HG03097 (cell line): ENCODE measurements around the gene METTL6.
"Not testable (repeated sequence)": the region's sequence is repeated elsewhere in the genome, so short reads cannot be mapped to it uniquely, and the experiment has no call there.

ENCODE experiments used
- ATAC-seq: cut with Tn5 transposase; IDR thresholded peaks from one replicate; pipeline ENCODE4 v1.9.1; 2021; ENCODE audit not compliant: unreplicated experiment, low FRiP score

The METTL6 gene, protein sequence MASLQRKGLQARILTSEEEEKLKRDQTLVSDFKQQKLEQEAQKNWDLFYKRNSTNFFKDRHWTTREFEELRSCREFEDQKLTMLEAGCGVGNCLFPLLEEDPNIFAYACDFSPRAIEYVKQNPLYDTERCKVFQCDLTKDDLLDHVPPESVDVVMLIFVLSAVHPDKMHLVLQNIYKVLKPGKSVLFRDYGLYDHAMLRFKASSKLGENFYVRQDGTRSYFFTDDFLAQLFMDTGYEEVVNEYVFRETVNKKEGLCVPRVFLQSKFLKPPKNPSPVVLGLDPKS

DNA sequence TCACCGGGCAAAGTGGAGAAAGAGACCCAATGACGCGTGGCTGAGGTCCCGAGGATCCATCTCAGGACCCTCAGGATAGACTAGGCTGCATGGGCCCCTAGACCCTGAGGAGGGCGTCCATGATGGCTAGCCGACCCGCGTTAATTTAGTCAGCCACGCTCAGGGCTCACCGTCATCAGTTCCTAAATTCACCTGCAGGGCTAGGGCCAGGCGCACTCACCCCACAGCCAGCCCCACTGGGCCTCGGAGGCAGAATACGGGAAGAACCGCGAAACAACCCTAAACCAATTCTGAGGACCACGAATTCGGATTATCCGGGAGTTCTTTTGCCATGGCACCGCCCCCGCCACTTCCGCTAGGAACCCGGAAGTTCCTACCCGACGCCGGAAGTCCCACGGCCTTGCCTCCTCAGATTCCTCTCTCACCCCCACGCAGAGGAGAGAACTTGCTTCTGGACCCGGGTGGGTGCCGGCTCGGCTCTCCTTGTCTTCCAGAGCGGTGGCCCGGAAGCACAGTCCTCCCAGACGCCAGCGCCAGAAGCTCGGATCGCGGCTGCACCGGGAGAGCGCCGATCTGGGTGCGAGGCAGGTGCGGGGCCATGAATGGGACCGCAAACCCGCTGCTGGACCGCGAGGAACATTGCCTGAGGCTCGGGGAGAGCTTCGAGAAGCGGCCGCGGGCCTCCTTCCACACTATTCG, at the start of gene METTL6, which contains the start of gene EAF1:
TSS of gene METTL6 (minus strand) at position 363 of the 699 bp plus-strand sequence. CDS start 1,033 bp downstream, outside the sequence.
TSS of gene EAF1 (plus strand) at position 417 of the 699 bp plus-strand sequence. CDS start at position 599, 182 bp downstream.
- ATAC-seq, result peak; percentile 72

DNA sequence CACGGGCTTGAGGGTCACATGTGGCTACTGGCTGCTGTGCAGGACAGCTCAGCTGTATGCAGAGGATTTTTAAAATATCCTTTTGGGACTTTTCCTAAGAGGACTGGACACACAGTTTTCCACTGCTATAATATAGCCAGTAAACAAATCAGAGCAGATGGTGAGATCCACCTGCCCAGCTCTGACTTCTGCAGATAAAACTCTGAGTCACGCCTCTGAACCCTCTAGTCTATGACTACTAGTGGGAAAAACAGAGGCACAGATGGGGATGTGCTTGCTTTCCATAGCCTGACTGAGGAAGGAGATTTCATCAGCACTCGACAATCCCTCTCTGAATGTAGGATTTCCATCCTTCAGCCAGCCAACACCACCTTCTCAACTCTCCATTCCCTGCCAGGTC, 49.0 kb upstream of the METTL6 start:
- ATAC-seq, result no peak

DNA sequence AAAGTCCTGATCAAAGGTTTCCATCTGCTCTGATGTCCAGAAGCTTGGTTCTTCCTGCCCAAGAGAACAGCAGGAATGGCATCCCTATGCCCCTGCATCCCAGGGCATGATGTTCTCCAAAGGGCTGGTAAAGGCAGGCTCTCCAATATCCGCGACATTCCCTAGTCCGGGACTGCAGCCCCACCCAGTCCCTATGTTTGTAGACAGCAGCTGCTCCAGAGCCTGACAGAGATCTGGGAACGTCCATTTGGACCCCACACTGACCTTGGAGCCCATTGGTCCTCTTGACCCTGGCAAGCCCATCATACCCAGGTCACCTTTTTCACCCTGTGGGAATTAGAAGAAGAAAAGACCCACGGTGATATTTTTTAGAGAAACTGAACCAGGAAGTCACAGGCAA, 47.8 kb upstream of the METTL6 start:
- ATAC-seq, result no peak

DNA sequence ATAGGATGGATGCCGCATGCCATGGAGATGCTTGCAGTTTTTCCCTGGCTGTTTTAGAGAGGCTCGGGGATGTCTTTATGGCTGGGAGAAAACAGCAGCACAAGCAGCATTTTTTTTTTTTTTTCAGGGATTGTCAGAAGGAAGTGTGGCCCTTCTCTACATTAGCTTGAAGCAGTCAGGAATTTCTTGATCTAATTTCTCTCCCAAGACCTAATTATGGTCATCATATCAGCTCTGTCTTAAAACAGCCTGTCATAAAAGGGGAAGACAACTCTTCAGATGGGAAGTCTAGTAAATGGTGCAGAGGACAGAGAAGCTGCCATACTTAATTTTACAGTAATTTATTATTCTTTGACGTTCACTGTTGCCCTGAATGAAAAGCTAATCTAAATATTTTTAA, 44.5 kb upstream of the METTL6 start:
- no peak for ATAC-seq

DNA sequence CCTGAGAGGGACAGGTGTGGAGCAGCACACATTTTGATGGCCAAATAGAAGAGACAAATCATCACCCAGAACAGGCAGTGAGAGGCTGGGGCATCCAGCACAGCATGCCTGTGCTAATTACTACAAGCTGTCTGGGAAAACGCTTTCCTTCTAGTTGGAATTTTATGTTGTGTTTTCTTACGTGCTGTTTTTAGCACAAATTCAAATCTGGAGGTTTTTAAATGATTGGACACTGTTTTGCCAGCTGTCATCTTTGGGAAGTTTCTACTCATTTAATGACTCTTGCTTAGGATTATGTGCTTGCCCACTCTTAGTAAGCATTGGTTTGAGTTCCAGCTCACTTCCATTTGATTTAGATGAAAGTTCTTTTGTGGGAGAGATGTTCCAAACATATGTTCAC, 43.5 kb upstream of the METTL6 start:
- no peak for ATAC-seq

DNA sequence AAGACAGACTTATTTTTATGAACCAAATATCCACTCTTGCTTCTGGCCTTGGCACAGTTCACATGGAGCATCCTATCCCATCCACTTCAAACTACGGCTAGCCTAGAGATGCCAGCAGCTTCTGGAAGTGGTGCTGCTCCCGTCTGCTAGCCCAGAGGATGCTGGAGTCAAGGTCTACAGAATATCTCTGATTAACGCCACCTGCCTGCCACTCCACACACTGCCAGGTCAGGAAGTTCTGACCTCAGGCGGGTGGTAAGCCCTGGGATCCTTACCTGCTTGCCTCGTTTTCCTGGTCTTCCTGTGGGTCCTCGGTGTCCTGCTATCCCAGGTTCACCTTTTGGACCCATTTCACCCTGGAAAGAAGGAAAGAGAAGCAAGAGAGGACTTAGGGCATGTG, 42.9 kb upstream of the METTL6 start:
- ATAC-seq, result no peak

DNA sequence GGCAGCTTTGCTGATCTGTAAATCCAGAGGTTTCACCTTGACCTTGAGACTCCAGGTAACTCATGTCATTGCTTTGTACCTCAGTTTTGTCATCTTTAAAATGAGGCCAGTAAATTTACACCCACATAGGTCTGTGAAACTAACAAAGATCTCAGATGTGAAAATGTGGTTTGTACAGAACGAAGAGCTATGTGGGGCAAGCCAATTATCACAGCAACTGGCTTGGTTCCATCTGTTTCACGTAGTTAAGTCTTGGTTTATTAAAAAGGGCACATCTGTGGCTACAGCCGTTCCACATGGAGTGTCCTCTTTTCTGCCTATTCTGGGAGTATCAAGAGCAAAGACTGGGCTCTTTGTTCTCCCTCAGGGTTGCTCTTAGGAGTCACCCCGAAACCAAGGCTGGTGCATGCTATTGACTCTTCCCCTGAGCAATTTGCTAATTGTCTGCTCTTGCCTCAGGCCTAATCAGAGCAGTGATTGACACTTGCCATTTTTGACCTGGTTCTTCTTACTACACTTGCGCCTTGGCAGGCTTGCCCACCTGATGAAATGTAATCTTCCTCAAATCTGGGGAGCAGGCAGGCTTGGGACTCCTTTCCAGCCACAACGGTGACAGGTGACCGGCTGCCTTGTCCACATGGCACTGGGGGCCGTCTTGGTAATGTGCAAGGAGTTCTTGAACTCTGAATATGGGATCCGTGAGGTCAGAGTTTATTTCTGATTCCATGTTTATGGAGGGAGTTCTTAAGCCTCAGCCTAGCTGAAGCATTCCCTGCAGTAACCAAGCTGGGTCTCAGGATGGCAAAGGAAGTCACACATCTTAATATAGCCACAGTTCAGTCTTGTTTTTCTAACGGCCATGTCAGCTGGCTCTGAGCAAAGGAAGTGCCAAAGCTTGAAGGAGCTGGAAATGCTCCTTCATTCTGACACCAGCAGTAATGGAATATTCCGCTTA, 40.2 kb upstream of the METTL6 start:
- ATAC-seq, result no peak

DNA sequence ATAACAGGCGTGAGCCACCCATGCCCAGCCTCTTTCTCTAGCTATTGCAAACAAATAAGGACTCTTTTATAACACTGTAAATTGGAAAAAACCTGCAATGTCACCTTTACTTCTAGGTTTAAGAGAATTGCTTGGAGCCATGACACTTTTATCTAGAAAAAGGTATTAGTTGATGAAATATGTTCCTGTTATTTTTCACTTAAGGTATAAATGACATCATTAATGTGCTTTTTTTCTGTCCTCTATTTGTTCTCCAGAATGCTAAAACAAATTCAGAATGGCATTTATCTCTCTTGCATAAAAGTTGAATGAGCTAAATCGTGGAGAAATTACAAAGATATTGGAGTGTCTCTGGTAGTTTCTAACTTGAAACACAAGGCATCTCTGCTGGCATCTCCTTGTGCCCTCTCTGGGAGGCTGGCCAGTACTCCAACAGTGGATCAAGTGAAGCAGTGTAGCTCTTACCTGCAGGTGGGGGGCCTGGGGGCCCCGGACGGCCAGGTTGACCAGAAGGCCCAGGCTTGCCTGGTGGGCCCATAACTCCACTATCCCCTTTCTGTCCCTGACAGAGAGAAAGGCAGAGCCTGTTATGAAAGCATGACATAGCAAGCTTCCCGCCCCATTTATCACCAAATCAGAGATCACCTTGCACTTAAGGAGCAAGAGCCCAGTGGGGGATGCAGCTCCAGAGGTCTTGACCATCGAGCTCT, 38.7 kb upstream of the METTL6 start:
- no peak for ATAC-seq

DNA sequence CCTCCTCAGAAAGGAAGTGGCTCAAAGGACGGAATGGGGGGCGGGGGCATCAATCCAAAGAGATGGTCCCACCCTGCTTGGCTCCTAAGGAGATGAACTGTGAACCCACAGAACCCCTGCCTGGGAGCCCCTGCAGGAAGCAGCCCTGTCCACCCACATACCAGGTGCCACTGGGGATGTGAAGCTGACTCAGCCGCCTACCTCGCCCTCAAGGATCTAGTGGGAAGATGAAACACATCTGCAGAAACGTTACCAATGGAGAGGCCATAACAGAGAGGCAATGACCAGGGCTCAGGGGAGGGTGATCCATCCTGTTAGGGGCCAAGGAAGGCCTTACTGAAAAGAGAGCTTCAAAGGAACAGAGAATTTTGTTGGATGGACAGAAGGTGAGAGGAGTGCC, 35.1 kb upstream of the METTL6 start:
- no peak for ATAC-seq

DNA sequence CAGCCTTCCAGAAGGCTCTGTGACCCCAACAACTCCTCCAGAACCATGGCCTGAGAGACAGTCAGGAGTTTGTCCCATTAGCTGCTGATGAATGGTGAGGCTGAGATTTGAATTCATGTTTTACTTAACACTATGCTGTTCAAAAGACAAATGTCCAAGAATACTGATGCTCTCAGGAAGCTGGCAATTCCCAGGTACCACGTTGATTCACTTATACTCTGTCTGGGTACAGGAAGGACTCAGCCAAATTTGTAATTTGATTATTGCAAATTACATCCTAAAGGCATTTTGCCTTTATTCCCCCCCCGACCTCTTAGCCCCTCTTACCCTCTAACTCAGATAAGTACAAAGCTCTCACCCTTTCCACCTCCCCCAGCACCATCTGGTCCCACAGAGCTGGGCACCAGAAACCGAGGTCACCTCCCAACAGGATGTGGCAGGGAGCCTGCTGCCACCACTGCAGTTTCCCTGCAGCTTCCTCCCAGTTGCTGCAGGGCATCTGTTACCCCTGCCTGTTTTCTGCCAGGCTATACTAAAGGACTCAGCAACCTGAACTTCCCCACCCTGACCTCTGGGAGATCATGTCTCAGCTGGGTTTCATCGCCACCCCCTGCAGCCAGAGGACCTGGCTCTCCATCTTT, 33.7 kb upstream of the METTL6 start:
- ATAC-seq, result no peak

DNA sequence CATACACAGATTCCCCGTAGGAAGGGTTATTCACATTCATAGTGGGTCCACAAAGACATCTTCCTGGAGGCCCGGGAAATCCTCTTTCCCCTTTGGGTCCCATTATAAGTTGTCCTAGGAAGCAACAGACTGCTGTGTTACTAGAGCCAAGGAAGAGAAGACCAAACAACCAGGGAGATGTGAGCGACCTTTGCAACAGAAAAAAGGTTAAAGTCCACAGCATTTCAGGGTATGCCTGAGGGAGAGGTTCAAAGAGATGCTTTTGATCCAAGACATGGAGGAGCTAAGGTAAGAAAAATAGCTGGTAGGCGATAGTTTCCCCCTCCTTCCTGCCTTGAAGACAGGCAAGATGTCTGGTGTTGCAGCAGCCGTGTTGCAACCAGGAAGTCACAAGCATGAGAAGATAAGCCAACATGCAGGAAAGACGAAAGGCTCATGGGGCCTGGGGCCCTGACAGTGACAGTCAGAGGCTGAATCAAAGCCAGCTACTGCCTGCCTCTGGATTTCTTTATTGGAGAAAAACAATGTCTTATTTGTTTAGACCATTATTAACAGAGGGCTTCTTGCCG, 31.0 kb upstream of the METTL6 start:
- ATAC-seq, result no peak

DNA sequence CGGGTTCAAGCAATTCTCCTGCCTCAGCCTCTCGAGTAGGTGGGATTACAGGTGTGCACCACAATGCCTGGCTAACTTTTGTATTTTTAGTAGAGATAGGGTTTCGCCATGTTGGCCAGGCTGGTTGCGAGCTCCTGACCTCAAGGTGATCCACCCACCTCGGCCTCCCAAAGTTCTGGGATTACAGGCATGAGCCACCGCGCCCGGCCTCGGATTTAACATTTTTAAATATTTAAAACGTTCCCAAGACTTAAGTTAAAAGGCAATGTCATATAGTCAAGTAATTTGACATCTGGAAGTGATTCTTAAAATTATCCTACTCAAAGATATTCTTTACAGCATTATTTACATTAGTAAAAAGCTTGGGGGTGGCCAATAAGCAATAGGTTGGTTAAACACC, 29.6 kb upstream of the METTL6 start:
- ATAC-seq, result not testable (repeated sequence)

DNA sequence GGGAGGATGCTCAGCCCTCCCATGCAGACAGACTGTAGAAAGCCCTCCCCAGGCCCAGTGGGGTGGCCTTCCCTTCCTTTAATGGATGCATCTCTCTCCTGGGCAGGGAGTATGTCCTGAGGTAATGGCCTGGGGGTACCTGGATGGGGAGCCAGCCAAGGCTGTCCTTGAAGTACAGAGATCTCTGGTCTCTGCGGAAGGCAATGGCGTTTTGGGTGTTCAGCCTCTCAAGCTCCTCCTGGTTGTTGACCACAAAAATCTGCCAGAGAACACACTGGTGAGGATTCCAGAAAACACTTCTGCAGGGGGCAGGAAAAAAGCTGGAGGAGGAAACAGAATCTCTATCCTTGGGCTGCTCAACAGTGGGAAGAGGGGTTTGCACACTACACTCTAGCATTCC, 29.0 kb upstream of the METTL6 start:
- no peak for ATAC-seq

DNA sequence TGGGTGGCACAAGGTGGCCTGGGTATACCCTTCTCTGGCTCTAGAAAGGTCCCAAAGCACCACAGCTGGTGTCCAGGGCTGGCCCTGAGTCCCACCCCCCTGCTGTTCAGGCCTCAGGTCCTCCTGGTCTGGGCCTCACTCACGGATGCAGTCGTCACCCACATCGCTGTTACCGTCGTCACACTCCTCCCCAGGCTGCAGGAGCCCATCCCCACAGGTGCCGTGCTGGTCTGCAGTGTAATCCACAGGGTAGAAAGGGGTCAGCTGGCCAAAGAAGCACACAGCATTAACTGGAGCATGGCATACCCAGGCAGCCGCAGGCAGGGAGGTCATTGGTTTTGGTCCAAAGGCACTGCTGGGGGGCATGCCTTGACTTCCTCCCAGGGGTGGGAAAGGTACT, 28.4 kb upstream of the METTL6 start:
- no peak for ATAC-seq

DNA sequence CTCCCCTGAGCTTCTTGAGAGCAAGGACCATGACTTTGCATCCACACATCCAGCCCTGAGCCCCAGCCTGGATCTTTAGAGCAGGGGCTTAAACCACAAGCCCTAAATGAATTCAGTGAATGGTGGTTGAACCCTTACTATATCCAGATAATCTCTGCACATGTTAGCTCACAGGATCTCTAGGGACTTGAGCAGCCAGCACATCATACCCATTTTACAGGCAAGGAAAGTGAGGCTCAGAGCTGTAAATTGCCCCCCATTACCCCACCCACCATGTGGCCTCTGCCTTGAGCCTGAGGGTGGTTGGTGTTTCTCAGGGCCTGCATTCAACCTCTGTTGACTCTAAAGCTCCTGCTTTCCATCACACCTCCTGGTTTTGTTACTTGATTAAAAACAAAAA, 27.6 kb upstream of the METTL6 start:
- ATAC-seq, result no peak

DNA sequence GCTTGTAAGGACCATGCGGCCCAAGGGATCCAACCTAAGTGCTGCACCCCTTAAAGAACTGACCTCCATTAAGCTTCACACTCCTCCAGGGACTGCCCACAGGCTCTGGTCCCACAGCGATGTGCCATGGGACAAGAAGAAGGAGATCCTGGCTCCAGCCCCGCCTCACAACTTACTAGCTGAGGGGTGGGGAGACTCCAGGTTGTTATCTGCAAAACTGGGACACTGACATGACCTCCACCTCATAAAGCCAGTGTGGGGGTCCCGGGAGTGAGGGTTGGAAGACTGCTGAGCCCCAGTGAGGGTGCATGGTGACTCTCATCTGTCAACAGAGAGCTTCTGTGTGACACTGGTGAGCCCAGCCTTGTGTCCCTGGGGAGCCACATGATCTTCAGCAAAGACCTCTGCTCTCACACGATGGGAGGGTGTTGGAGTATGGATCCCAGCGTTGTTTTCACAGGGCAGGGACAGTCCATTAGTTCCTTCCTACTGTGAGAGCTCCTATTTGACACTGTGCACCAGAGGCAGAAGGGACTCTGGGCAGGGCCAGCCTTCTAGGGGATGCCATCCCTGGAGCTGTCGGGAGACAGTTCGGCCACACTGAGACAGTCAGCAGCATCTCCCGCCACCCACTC, 26.8 kb upstream of the METTL6 start:
- no peak for ATAC-seq

DNA sequence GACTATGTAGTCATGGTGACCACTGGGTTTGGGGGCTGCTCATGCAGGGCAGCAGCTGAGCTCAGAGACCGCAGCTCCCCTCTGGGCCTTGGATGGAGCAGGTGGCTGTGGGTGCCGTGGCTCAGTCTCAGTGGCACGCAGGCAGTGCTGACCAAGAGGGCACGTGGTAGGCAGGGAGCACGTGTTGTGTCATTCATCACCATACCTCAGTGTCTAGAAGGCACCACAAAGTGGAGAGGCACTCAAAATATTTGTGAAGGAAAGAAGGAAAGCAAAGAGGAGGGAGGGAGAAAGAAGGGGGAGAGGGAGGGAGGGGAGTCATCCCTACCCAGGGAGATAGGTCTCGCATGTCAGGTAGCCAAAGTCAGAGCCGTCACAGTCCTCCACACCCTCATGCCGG, 26.2 kb upstream of the METTL6 start:
- no peak for ATAC-seq

DNA sequence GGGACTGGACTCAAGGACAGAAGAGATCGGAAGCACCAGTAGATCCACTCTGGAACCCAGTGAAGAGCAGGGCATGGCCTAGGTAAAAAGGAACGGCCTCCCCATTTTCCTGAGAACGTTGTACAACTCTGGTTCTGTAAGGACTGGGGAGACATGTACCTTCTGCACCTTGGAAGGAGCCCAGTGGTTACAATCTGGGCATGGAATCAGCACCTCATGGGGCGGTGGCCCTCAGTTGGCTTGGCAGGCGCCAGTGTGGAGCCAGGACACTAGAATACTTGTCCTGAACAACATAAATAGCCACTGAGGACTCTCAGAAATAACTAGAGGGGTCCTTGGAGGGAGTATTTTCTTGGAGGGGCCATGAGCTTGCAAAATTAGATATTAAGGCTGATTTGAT, 25.6 kb upstream of the METTL6 start:
- no peak for ATAC-seq

DNA sequence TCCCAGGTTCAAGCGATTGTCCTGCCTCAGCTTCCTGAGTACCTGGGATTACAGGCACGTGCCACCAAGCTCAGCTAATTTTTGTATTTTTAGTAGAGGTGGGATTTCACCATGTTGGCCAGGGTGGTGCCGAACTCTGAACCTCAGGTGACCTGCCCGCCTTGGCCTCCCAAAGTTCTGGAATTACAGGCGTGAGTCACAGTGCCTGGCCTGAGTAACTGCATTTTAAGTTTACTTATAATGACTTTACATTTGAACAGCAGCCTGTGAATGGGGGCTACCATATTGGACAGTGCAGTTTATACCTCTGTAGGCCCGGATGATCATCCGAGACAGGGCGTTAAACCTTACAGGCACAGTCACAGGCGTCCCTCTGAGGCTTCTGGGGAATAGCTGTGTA, 24.8 kb upstream of the METTL6 start:
- no peak for ATAC-seq
